GM23338 (cell line): ENCODE measurements around the gene MYL5. TPM values are rescaled to one million over a fixed set of nuclear protein-coding genes. Genes with fewer than 3 reads are reported as not detected.

Experiments used
- ATAC-seq: fragments of 200-7000 bp; cut with Tn5 transposase; 3 replicates; pipeline ENCODE4 v1.9.1; 2020
- DNase-seq: peaks from one replicate; pipeline ENCODE4 v3.0.0-alpha.2; 2015; ENCODE audit warnings: low spot score
- H2AFZ ChIP-seq: fragments of 200-600 bp; sonication (generic); 2 replicates; pipeline ENCODE4 v1.8.0; 2016; ENCODE audit warnings: antibody characterized with exemption, mild to moderate bottlenecking, moderate library complexity
- H3F3A ChIP-seq: fragments of 200-600 bp; sonication (generic); replicated peaks from 2 replicates; pipeline ENCODE4 v1.8.0; 2017; ENCODE audit warnings: antibody characterized with exemption, mixed run types, low read depth
- H3K27ac ChIP-seq: fragments of 200-600 bp; sonication (generic); 2 replicates; pipeline ENCODE4 v1.6.1; 2016; ENCODE audit warnings: low read depth
- H3K27me3 ChIP-seq: fragments of 200-600 bp; sonication (generic); 2 replicates; pipeline ENCODE4 v1.8.0; 2016; ENCODE audit warnings: mild to moderate bottlenecking, mixed run types, moderate library complexity; ENCODE audit not compliant: insufficient read depth
- H3K36me3 ChIP-seq: fragments of 200-600 bp; sonication (generic); 2 replicates; pipeline ENCODE4 v1.8.0; 2016; ENCODE audit warnings: mild to moderate bottlenecking; ENCODE audit not compliant: insufficient read depth
- H3K4me1 ChIP-seq: fragments of 200-600 bp; sonication (generic); 2 replicates; pipeline ENCODE4 v1.8.0; 2016; ENCODE audit warnings: mild to moderate bottlenecking, moderate library complexity; ENCODE audit not compliant: insufficient read depth
- H3K4me2 ChIP-seq: fragments of 200-600 bp; sonication (generic); 2 replicates; pipeline ENCODE4 v1.7.1; 2017; ENCODE audit warnings: mixed run types
- H3K4me3 ChIP-seq: fragments of 200-600 bp; sonication (generic); 2 replicates; pipeline ENCODE4 v1.6.1; 2016; ENCODE audit warnings: mixed run types
- H3K79me2 ChIP-seq: fragments of 200-600 bp; sonication (generic); replicated peaks from 2 replicates; pipeline ENCODE4 v1.8.0; 2017; ENCODE audit warnings: mild to moderate bottlenecking; ENCODE audit not compliant: insufficient read depth
- H3K9me2 ChIP-seq: fragments of 200-600 bp; sonication (generic); 2 replicates; pipeline ENCODE4 v1.8.0; 2017; ENCODE audit not compliant: insufficient read depth
- H4K20me1 ChIP-seq: fragments of 200-600 bp; sonication (generic); replicated peaks from 2 replicates; pipeline ENCODE4 v1.8.0; 2017; ENCODE audit warnings: mild to moderate bottlenecking; ENCODE audit not compliant: insufficient read depth
- H3K27ac Mint-ChIP-seq: 2 replicates; pipeline ENCODE4 v1.8.0; 2020; ENCODE audit warnings: inconsistent platforms, mild to moderate bottlenecking, moderate library complexity, mixed read lengths
- H3K27me3 Mint-ChIP-seq: 3 replicates; pipeline ENCODE4 v1.8.0; 2022; ENCODE audit warnings: low read depth, mild to moderate bottlenecking, moderate library complexity, mixed read lengths, inconsistent platforms; ENCODE audit not compliant: insufficient read depth, poor library complexity
- H3K36me3 Mint-ChIP-seq: 3 replicates; pipeline ENCODE4 v1.8.0; 2021; ENCODE audit warnings: low read depth, mild to moderate bottlenecking, inconsistent platforms, moderate library complexity, mixed read lengths
- H3K4me1 Mint-ChIP-seq: 3 replicates; pipeline ENCODE4 v1.8.0; 2020; ENCODE audit warnings: mild to moderate bottlenecking, inconsistent platforms, mixed read lengths
- H3K4me3 Mint-ChIP-seq: 3 replicates; pipeline ENCODE4 v1.8.0; 2021; ENCODE audit warnings: moderate library complexity, mild to moderate bottlenecking, inconsistent platforms, mixed read lengths
- H3K9me3 Mint-ChIP-seq: 3 replicates; pipeline ENCODE4 v1.8.0; 2020; ENCODE audit warnings: moderate library complexity, mild to moderate bottlenecking, inconsistent platforms, mixed read lengths
- CREB1 ChIP-seq: fragments of 250-450 bp; sonication (Bioruptor Pico); IDR thresholded peaks from 2 replicates; pipeline ENCODE4 v1.5.0; 2020; ENCODE audit warnings: low read depth, mild to moderate bottlenecking, moderate library complexity
- CTCF ChIP-seq, 2 experiments: fragments of 200-600 bp in 1 of 2; sonication (generic) in 1 of 2; conservative IDR thresholded peaks; 2 replicates each; pipeline versions ENCODE4 v1.5.1 to v1.6.1; 2016 to 2017; ENCODE audit warnings: antibody characterized with exemption in 2 of 2, low read depth in 2 of 2, mild to moderate bottlenecking in 2 of 2, moderate library complexity in 1 of 2
- ETS1 ChIP-seq: IDR thresholded peaks from 2 replicates; pipeline ENCODE4 v1.6.1; 2016; ENCODE audit warnings: antibody characterized with exemption
- EZH2 ChIP-seq: fragments of 200-600 bp; sonication (generic); IDR thresholded peaks from one replicate; pipeline ENCODE4 v1.8.0; 2017; ENCODE audit warnings: antibody characterized with exemption, mild to moderate bottlenecking, low read depth; ENCODE audit not compliant: unreplicated experiment
- JUNB ChIP-seq: IDR thresholded peaks from one replicate; pipeline ENCODE4 v1.6.1; 2016; ENCODE audit warnings: antibody characterized with exemption; ENCODE audit not compliant: unreplicated experiment
- NANOG ChIP-seq: IDR thresholded peaks from 2 replicates; pipeline ENCODE4 v1.6.1; 2016; ENCODE audit warnings: antibody characterized with exemption, borderline replicate concordance
- POLR2AphosphoS5 ChIP-seq: IDR thresholded peaks from 2 replicates; pipeline ENCODE4 v1.6.1; 2016; ENCODE audit warnings: antibody characterized with exemption, low read depth
- REST ChIP-seq: IDR thresholded peaks from one replicate; pipeline ENCODE4 v1.6.1; 2018; ENCODE audit warnings: antibody characterized with exemption; ENCODE audit not compliant: unreplicated experiment
- STAT1 ChIP-seq: IDR thresholded peaks from one replicate; pipeline ENCODE4 v1.6.1; 2016; ENCODE audit warnings: antibody characterized with exemption; ENCODE audit not compliant: unreplicated experiment
- ZNF114 ChIP-seq: fragments of 250-450 bp; sonication (Bioruptor Pico); IDR thresholded peaks from 2 replicates; pipeline ENCODE4 v1.5.0; 2020; ENCODE audit warnings: mild to moderate bottlenecking, moderate library complexity
- polyA plus RNA-seq: library from polyadenylated mRNA; unstranded; fragments of >200 nt; fragmentation: Nextera tagmentation; extraction: Ambion mirVana; gene quantifications from 2 replicates; pipeline ENCODE4 v1.2.1, GENCODE V29; 2016
- total RNA-seq: library from RNA; depleted of rRNA; stranded (reverse); fragments of >200 nt; shearing (Covaris generic); gene quantifications from 2 replicates; pipeline ENCODE4 v1.2.3, GENCODE V29; 2014

The MYL5 gene
- total and polyA plus RNA-seq, 2 experiments from 2014 or later, result 3.0 to 4.4 TPM

GRCh38 chr4:650951-651883 lies 23.1 kb upstream of the MYL5 start:
- no peak overlapping the region for H3K27ac Mint-ChIP-seq
- no peak overlapping the region for H3K4me2 ChIP-seq
- H4K20me1 ChIP-seq, result no peaks in the 10 kb centered on the region
- DNase-seq (peak; percentile 45), ATAC-seq (peak; percentile 62)
- H3K27me3 ChIP-seq, result no peaks in the 10 kb centered on the region
- peaks cover 31% of the 10 kb centered on the region for H3K27me3 Mint-ChIP-seq
- no peak overlapping the region for H3K4me3 Mint-ChIP-seq
- H3K79me2 ChIP-seq, result no peaks in the 10 kb centered on the region
- no peaks in the 10 kb centered on the region for H3K36me3 ChIP-seq
- no peak overlapping the region for H3K4me3 ChIP-seq
- H3K4me1 Mint-ChIP-seq, result peaks cover 14% of the 10 kb centered on the region
- H3K9me2 ChIP-seq, result no peaks in the 10 kb centered on the region
- no peak for TF ChIP-seq POLR2AphosphoS5
- H3K27ac ChIP-seq, result no peak overlapping the region
- no peaks in the 10 kb centered on the region; the same call in 2 of the 3 replicates for H3K36me3 Mint-ChIP-seq
- no peak overlapping the region for H2AFZ ChIP-seq
- H3K4me1 ChIP-seq, result no peaks in the 10 kb centered on the region
- no peaks in the 10 kb centered on the region for H3F3A ChIP-seq
- no peaks in the 10 kb centered on the region for H3K9me3 Mint-ChIP-seq

GRCh38 chr4:651884-652642 lies 22.3 kb upstream of the MYL5 start:
- ATAC-seq, result no peak
- H3K27me3 Mint-ChIP-seq, result peaks cover 25% of the 10 kb centered on the region
- TF ChIP-seq JUNB, result no peak
- no peak for TF ChIP-seq ETS1
- TF ChIP-seq NANOG, result no peak
- no peak for TF ChIP-seq REST
- TF ChIP-seq ZNF114 (CRISPR knock-in tag), result no peak
- no peak for TF ChIP-seq STAT1
- TF ChIP-seq EZH2, result no peak
- TF ChIP-seq CREB1 (CRISPR knock-in tag), result no peak
- no peak for TF ChIP-seq CTCF (conservative IDR thresholded peaks at IDR 0.05; ENCODE audit: low read depth in 2 of 2)
- no peak for TF ChIP-seq POLR2AphosphoS5

More at GRCh38 chr4:651884-652642, 22.3 kb upstream of the MYL5 start:
- Mint-ChIP-seq H3K4me3 (no peak overlapping the region), H3K4me1 (peaks cover 14% of the 10 kb centered on the region), H3K9me3 (no peaks in the 10 kb centered on the region), H3K36me3 (no peaks in the 10 kb centered on the region; the same call in 2 of the 3 replicates), H3K27ac (no peak overlapping the region)
- Histone ChIP-seq H2AFZ (no peak overlapping the region), H4K20me1 (no peaks in the 10 kb centered on the region), H3K4me2 (no peak overlapping the region), H3K27me3 (no peaks in the 10 kb centered on the region), H3K4me3 (no peak overlapping the region), H3K79me2 (no peaks in the 10 kb centered on the region), H3K36me3 (no peaks in the 10 kb centered on the region), H3F3A (no peaks in the 10 kb centered on the region), H3K4me1 (no peaks in the 10 kb centered on the region), H3K9me2 (no peaks in the 10 kb centered on the region), H3K27ac (no peak overlapping the region)
- no peak for DNase-seq
